Karpas-422 (cell line): ENCODE results near the gene TEX52. TPM values are rescaled to one million over a fixed set of nuclear protein-coding genes. Genes with fewer than 3 reads are reported as not detected.

Experiments
- DNase-seq: peaks from one replicate; pipeline ENCODE4 v3.0.0-alpha.2; 2015
- H2AFZ ChIP-seq: fragments of 200-600 bp; sonication (generic); 2 replicates; pipeline ENCODE4 v1.6.1; 2014; ENCODE audit warnings: antibody characterized with exemption, low read length, mixed read lengths
- H3K27ac ChIP-seq: fragments of 200-600 bp; sonication (generic); 2 replicates; pipeline ENCODE4 v1.5.1; 2014; ENCODE audit warnings: mild to moderate bottlenecking, low read length, moderate library complexity
- H3K27me3 ChIP-seq: fragments of 200-600 bp; sonication (generic); 2 replicates; pipeline ENCODE4 v1.6.1; 2014; ENCODE audit warnings: low read length, mixed read lengths
- H3K36me3 ChIP-seq: fragments of 200-600 bp; sonication (generic); 2 replicates; pipeline ENCODE4 v1.6.1; 2014; ENCODE audit warnings: low read length, mixed read lengths; ENCODE audit not compliant: insufficient read depth
- H3K4me1 ChIP-seq: fragments of 200-600 bp; sonication (generic); 2 replicates; pipeline ENCODE4 v1.6.1; 2014; ENCODE audit warnings: mild to moderate bottlenecking, low read length, mixed read lengths
- H3K4me2 ChIP-seq: fragments of 200-600 bp; sonication (generic); 2 replicates; pipeline ENCODE4 v1.6.1; 2014; ENCODE audit warnings: low read length, low read depth, mild to moderate bottlenecking; ENCODE audit not compliant: poor library complexity, severe bottlenecking
- H3K4me3 ChIP-seq: fragments of 200-600 bp; sonication (generic); 2 replicates; pipeline ENCODE4 v1.5.1; 2014; ENCODE audit warnings: mild to moderate bottlenecking, antibody characterized with exemption, low read length, mixed read lengths
- H3K79me2 ChIP-seq: fragments of 200-600 bp; sonication (generic); 2 replicates; pipeline ENCODE4 v1.6.1; 2014; ENCODE audit warnings: mild to moderate bottlenecking, low read length, mixed read lengths
- H3K9ac ChIP-seq: fragments of 200-600 bp; sonication (generic); 2 replicates; pipeline ENCODE4 v1.6.0; 2014; ENCODE audit warnings: low read length
- H3K9me2 ChIP-seq: fragments of 200-600 bp; sonication (generic), shearing (Covaris generic); replicated peaks from 2 replicates; pipeline ENCODE4 v1.6.0; 2014; ENCODE audit warnings: mild to moderate bottlenecking, low read length, moderate library complexity; ENCODE audit not compliant: insufficient read depth
- H3K9me3 ChIP-seq: fragments of 300-700, 200-600 bp; sonication (generic); 2 replicates; pipeline ENCODE4 v1.6.1; 2014; ENCODE audit warnings: low read length, mixed read lengths
- H4K20me1 ChIP-seq: fragments of 200-600 bp; sonication (generic); 2 replicates; pipeline ENCODE4 v1.6.1; 2014; ENCODE audit warnings: mild to moderate bottlenecking, antibody characterized with exemption, low read length, low read depth; ENCODE audit not compliant: insufficient read depth
- total RNA-seq: library from RNA; depleted of rRNA; stranded (reverse); fragments of >200 nt; shearing (Covaris generic); gene quantifications from 2 replicates; pipeline ENCODE4 v1.2.3, GENCODE V29; 2014; ENCODE audit warnings: low replicate concordance

Gene TEX52
- total RNA-seq, 1 experiment from 2014 or later, result not detected

DNA sequence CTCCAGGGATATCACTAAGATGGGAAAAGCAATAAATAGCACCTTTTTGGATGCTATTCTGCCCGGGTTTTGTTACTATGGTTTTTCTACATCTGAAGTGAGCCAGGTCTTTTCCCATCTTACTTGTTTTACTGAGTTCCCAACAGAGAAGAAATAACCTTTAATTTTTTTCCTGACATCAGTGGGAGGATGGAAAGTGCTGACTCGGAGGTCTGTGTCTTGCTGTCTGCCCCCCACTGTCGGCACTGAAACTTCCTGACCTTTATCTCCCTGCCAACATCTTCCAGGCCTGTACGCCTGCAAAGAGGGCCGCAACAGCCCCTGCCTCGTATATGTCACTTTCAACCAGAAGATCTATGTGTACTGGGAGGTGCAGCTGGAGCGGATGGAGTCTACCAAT is 33.4 kb downstream of the TEX52 start:
- no peak overlapping the region for H3K4me3 ChIP-seq
- peaks cover 30% of the 10 kb centered on the region for H3K36me3 ChIP-seq
- H3K4me1 ChIP-seq, result no peaks in the 10 kb centered on the region

GRCh38 chr12:2820432-2820831 is 36.4 kb downstream of the TEX52 start:
- Histone ChIP-seq H3K4me1 (no peaks in the 10 kb centered on the region), H2AFZ (no peak overlapping the region), H3K9me2 (no peaks in the 10 kb centered on the region), H3K9ac (no peak overlapping the region), H3K9me3 (no peaks in the 10 kb centered on the region), H4K20me1 (peaks cover 4% of the 10 kb centered on the region; the same call in 1 of the 2 replicates), H3K4me3 (no peak overlapping the region), H3K27ac (no peak overlapping the region), H3K36me3 (peaks cover 43% of the 10 kb centered on the region; the same call in 1 of the 2 replicates), H3K79me2 (peaks cover 4% of the 10 kb centered on the region), H3K27me3 (no peaks in the 10 kb centered on the region), H3K4me2 (no peak overlapping the region)
- DNase-seq, result no peak

More for the DNA sequence above, 33.4 kb downstream of the TEX52 start:
- H3K9me2 ChIP-seq, result no peaks in the 10 kb centered on the region
- H3K4me2 ChIP-seq, result no peak overlapping the region
- H3K9me3 ChIP-seq, result no peaks in the 10 kb centered on the region
- no peaks in the 10 kb centered on the region for H4K20me1 ChIP-seq
- H2AFZ ChIP-seq, result no peak overlapping the region
- H3K27ac ChIP-seq, result no peak overlapping the region
- DNase-seq, result no peak
- H3K79me2 ChIP-seq, result no peaks in the 10 kb centered on the region
- H3K27me3 ChIP-seq, result no peaks in the 10 kb centered on the region
- H3K9ac ChIP-seq, result no peak overlapping the region

DNA sequence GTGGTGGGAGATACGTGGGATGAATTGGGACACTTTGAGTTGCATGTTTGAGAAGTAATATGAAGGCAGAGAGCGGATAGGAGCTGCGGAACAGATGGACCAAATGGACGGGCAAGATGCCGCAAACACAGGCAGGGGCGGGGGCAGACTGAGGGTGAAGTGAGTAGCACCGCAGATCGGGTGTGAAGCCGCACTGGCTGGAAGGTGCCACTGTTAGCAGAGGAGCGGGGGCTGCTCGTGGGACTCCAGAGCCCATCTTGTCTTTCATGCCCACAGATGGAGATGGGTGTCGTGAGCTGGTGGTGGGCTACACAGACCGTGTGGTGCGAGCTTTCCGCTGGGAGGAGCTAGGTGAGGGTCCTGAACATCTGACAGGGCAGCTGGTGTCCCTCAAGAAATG is 37.0 kb downstream of the TEX52 start:
- Histone ChIP-seq H3K4me1 (no peaks in the 10 kb centered on the region), H3K27ac (no peak overlapping the region), H4K20me1 (peaks cover 4% of the 10 kb centered on the region; the same call in 1 of the 2 replicates), H3K36me3 (peaks cover 43% of the 10 kb centered on the region; the same call in 1 of the 2 replicates), H2AFZ (no peak overlapping the region), H3K79me2 (peaks cover 10% of the 10 kb centered on the region), H3K4me2 (no peak overlapping the region), H3K4me3 (no peak overlapping the region), H3K9me2 (no peaks in the 10 kb centered on the region), H3K27me3 (no peaks in the 10 kb centered on the region), H3K9me3 (no peaks in the 10 kb centered on the region), H3K9ac (no peak overlapping the region)
- no peak for DNase-seq

DNA sequence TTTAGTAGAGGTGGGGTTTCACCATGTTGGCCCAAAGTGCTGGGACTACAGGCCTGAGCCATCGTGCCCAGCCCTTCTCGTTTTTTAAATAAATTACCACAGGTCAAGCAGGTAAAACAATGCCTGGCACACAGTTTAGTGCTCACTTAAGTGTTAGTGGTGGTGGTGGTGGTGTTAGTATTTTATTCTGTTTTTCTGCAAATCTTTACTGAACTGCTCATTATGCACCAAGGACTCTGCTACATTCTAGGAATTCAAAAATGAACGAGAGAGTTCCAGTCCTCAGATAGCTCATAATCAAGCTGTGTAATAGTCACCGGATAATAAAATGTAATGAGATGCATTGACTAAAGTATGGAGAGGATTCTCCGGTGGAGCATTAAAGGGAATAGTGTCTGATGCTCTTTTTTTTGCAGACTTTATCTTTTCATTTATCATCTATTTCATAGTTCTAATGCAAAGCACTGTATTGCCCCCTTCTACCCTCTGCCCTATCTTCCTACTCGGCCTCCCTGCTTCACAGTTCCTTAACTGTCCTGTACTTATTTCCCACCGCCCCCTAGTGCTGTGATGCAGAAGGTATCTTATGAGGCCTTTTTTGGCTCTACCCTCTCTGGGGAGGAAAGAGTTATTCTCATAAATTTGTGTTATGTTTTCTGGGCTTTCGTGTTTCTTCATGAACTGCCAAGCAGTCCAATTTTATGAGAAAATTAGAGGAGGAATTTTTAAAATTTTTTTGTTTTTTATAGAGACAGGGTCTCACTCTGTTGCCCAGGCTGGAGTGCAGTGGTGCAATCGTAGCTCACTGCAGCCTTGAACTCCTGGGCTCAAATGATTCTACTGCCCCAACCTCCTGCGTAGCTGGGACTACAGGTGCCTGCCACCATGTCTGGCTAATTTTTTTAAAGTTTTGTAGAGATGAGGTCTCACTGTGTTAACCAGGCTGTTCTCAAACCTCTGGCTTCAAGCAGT is 43.3 kb downstream of the TEX52 start:
- Histone ChIP-seq H3K27ac (peak overlapping the region; percentile 77), H3K4me1 (peaks cover 19% of the 10 kb centered on the region), H3K27me3 (no peaks in the 10 kb centered on the region), H3K9me3 (no peaks in the 10 kb centered on the region), H2AFZ (no peak overlapping the region; the same call in 1 of the 2 replicates), H3K36me3 (peaks cover 22% of the 10 kb centered on the region; the same call in 1 of the 2 replicates), H3K9me2 (no peaks in the 10 kb centered on the region), H3K4me3 (peak overlapping the region; percentile 83), H3K9ac (peak overlapping the region; percentile 87), H3K79me2 (peaks cover 35% of the 10 kb centered on the region), H4K20me1 (peaks cover 4% of the 10 kb centered on the region), H3K4me2 (peak overlapping the region; percentile 92)
- peak; percentile 87 for DNase-seq

- Histone ChIP-seq H3K4me2 (peak within 1 kb of the TSS; percentile 92), H3K79me2 (peaks cover 35% of the 10 kb centered on the region), H4K20me1 (peaks cover 2% of the 10 kb centered on the region), H2AFZ (peak within 1 kb of the TSS; percentile 68), H3K27me3 (no peaks in the 10 kb centered on the region), H3K4me3 (peak within 1 kb of the TSS; percentile 83), H3K9me3 (no peaks in the 10 kb centered on the region), H3K9ac (peak within 1 kb of the TSS; percentile 87), H3K4me1 (peaks cover 19% of the 10 kb centered on the region), H3K36me3 (peaks cover 15% of the 10 kb centered on the region; the same call in 1 of the 2 replicates), H3K27ac (peak within 1 kb of the TSS; percentile 77), H3K9me2 (no peaks in the 10 kb centered on the region)
- peak; percentile 99 for DNase-seq
These were observed 44.3 kb downstream of the TEX52 start, which contains the start of gene ITFG2 for GRCh38 chr12:2812290-2813213. TSS of gene ITFG2 (plus strand) at chr12:2812668. CDS start at chr12:2812761, 93 bp downstream.

- Histone ChIP-seq H3K9me3 (no peaks in the 10 kb centered on the region), H3K4me1 (peaks cover 19% of the 10 kb centered on the region), H3K4me2 (peak overlapping the region; percentile 92), H3K27ac (peak overlapping the region; percentile 66), H3K36me3 (peaks cover 8% of the 10 kb centered on the region; the same call in 1 of the 2 replicates), H4K20me1 (no peaks in the 10 kb centered on the region; the same call in 1 of the 2 replicates), H3K9me2 (no peaks in the 10 kb centered on the region), H3K79me2 (peaks cover 35% of the 10 kb centered on the region), H3K9ac (peak overlapping the region; percentile 67), H3K27me3 (no peaks in the 10 kb centered on the region), H3K4me3 (peak overlapping the region; percentile 83), H2AFZ (no peak overlapping the region; the same call in 1 of the 2 replicates)
- DNase-seq, result no peak
These were observed 45.0 kb downstream of the TEX52 start for GRCh38 chr12:2811801-2812200.

DNA sequence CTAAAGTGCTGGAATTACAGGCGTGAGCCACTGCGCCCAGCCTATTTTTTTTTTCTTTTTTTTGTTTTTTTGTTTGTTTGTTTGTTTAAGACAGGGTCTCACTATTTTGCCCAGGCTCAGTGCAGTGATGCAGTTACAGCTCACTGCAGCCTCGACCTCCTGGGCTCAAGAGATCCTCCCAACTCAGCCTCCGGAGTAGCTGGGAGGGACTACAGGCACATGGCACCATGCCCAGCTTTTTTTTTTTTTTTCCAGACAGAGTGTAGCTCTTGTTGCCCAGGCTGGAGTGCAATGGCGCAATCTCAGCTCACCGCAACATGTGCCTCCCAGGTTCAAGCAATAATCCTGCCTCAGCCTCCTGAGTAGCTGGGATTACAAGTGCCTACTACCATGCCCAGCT is 50.1 kb downstream of the TEX52 start:
- H4K20me1 ChIP-seq, result peaks cover 3% of the 10 kb centered on the region; the same call in 1 of the 2 replicates
- H3K9me2 ChIP-seq, result no peaks in the 10 kb centered on the region
- peaks cover 2% of the 10 kb centered on the region; the same call in 1 of the 2 replicates for H3K79me2 ChIP-seq
- peaks cover 40% of the 10 kb centered on the region for H3K36me3 ChIP-seq
- no peaks in the 10 kb centered on the region for H3K27me3 ChIP-seq
- no peaks in the 10 kb centered on the region for H3K9me3 ChIP-seq
- no peak overlapping the region for H2AFZ ChIP-seq
- H3K4me3 ChIP-seq, result no peak overlapping the region
- no peak for DNase-seq
- no peak overlapping the region for H3K4me2 ChIP-seq
- H3K9ac ChIP-seq, result no peak overlapping the region
- H3K4me1 ChIP-seq, result peaks cover 3% of the 10 kb centered on the region
- H3K27ac ChIP-seq, result no peak overlapping the region
